Measurements from ENCODE around the gene UVRAG. TPM values are rescaled to one million over a fixed set of nuclear protein-coding genes. Genes with fewer than 3 reads are reported as not detected.

Gene UVRAG
- total RNA-seq, 1 donor from 2014 or later: 20.7 TPM

GRCh38 chr11:75900848-75901247 is 85.8 kb downstream of the UVRAG start:
- H3K9me3 Mint-ChIP-seq: no peaks in the 10 kb centered on the region
- TF ChIP-seq CTCF (conservative IDR thresholded peaks at IDR 0.05): no peak
- no peak for DNase-seq (ENCODE audit: extremely low spot score, unreplicated experiment)
- no peaks in the 10 kb centered on the region for H3K36me3 Mint-ChIP-seq
- H3K4me3 Mint-ChIP-seq: no peak overlapping the region
- H3K4me1 Mint-ChIP-seq (ENCODE audit: unreplicated experiment): peaks cover 17% of the 10 kb centered on the region
- no peak overlapping the region for H3K27ac Mint-ChIP-seq
- H3K27me3 Mint-ChIP-seq: no peaks in the 10 kb centered on the region

GRCh38 chr11:75902631-75903030 is 87.6 kb downstream of the UVRAG start:
- Mint-ChIP-seq H3K27ac (no peak overlapping the region), H3K9me3 (no peaks in the 10 kb centered on the region), H3K36me3 (no peaks in the 10 kb centered on the region), H3K4me3 (no peak overlapping the region), H3K4me1 (ENCODE audit: unreplicated experiment) (peaks cover 12% of the 10 kb centered on the region), H3K27me3 (no peaks in the 10 kb centered on the region)
- no peak for DNase-seq (ENCODE audit: extremely low spot score, unreplicated experiment)
- TF ChIP-seq CTCF (conservative IDR thresholded peaks at IDR 0.05): no peak

GRCh38 chr11:75903276-75903675 is 88.3 kb downstream of the UVRAG start:
- DNase-seq (ENCODE audit: extremely low spot score, unreplicated experiment): no peak
- Mint-ChIP-seq H3K9me3 (no peaks in the 10 kb centered on the region), H3K4me1 (ENCODE audit: unreplicated experiment) (peaks cover 10% of the 10 kb centered on the region), H3K36me3 (no peaks in the 10 kb centered on the region), H3K27me3 (no peaks in the 10 kb centered on the region), H3K4me3 (no peak overlapping the region), H3K27ac (no peak overlapping the region)
- no peak for TF ChIP-seq CTCF (conservative IDR thresholded peaks at IDR 0.05)

GRCh38 chr11:75905434-75905833 is 90.4 kb downstream of the UVRAG start:
- Mint-ChIP-seq H3K27me3 (no peaks in the 10 kb centered on the region), H3K36me3 (no peaks in the 10 kb centered on the region)

GRCh38 chr11:75907906-75908527 is 93.0 kb downstream of the UVRAG start:
- Mint-ChIP-seq H3K4me3 (no peak overlapping the region), H3K36me3 (no peaks in the 10 kb centered on the region), H3K9me3 (no peaks in the 10 kb centered on the region), H3K27ac (no peak overlapping the region), H3K4me1 (ENCODE audit: unreplicated experiment) (peaks cover 7% of the 10 kb centered on the region), H3K27me3 (no peaks in the 10 kb centered on the region)
- DNase-seq (ENCODE audit: extremely low spot score, unreplicated experiment): no peak
- no peak for TF ChIP-seq CTCF (conservative IDR thresholded peaks at IDR 0.05)

More at GRCh38 chr11:75905434-75905833, 90.4 kb downstream of the UVRAG start:
- no peaks in the 10 kb centered on the region for H3K9me3 Mint-ChIP-seq
- H3K4me3 Mint-ChIP-seq: no peak overlapping the region
- peaks cover 8% of the 10 kb centered on the region for H3K4me1 Mint-ChIP-seq (ENCODE audit: unreplicated experiment)
- TF ChIP-seq CTCF (conservative IDR thresholded peaks at IDR 0.05): no peak
- no peak overlapping the region for H3K27ac Mint-ChIP-seq
- DNase-seq (ENCODE audit: extremely low spot score, unreplicated experiment): no peak
